NOMO-1 treated with DMSO at 0.1 percent for 48 hours (cell line): ENCODE measurements around the gene SCAMP2.
A peak's percentile ranks its signal among the peaks of the same experiment; 100 is the strongest.

Experiments used
- DNase-seq: peaks from one replicate; lab custom pipeline; 2025; ENCODE audit not compliant: unreplicated experiment; lab: John Stamatoyannopoulos, UW

Gene SCAMP2

DNA sequence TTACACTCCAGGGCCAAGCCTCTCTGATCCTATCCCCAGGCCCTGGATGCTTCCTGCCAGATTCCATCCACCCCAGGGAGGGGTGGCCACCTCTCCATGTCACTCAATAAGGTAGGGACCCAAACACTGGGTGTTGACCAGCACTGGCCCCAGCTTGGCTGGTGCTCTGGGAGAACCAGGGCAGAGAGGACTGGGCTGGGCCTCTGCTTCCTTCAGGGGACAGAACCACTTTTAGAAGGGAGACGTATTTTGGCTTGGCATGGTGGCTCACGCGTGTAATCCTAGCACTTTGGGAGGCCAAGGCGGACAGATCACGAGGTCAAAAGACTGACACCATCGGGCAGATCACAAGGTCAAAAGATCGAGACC is 51.4 kb downstream of the SCAMP2 start:
- DNase-seq = no peak

DNA sequence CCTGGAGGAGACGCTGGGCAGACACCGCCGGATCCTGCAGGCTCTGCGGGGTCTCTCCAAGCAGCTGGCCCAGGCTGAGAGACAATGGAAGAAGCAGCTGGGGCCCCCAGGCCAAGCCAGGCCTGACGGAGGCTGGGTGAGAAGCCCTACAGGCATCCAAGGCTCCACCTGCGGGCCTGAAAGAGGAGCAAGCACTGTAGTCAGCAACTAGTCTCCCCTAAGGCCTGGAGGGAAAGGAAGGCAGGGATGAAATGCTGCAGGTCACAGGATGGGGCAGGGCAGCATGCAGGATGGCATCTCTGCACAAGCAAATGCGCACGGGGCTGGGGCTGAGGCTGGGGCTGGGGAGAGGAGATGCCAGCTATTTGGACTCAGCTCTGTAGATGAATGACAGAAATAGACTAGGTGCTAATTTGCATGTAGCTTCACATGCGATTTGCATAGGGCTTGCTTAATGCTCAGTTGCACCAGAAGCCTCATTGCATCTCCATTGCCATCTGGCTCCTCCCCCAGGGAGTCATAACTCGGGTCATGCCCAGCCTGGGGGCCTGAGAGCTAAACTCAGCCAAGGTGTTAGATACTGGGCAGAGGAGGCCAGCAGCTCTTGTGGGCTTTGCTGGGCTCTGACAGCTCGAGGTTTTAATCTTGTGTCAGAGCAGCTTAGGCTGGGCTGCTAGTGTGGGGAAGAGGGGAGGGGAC is 51.9 kb downstream of the SCAMP2 start:
- DNase-seq = peak; percentile 26

DNA sequence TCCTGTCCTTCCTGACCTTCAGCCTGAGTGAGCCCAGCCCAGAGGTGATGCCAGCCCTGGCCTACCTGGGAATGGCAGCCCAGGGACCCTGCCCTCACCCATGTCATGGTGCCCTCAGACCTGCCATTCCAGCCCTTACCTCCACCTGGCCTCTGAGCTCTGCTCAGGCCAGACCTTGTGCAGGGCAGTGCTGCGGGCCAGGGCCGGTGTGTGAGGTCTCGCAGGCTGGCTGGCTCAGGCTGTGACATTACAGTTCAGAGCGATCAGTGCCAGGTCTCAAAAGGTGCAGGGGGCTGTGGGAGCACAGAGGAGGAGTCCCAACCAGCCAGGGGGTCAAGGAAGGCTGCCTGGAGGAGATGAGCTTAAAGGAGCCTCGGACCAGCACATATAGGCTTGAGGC is 53.1 kb downstream of the SCAMP2 start:
- no peak for DNase-seq

DNA sequence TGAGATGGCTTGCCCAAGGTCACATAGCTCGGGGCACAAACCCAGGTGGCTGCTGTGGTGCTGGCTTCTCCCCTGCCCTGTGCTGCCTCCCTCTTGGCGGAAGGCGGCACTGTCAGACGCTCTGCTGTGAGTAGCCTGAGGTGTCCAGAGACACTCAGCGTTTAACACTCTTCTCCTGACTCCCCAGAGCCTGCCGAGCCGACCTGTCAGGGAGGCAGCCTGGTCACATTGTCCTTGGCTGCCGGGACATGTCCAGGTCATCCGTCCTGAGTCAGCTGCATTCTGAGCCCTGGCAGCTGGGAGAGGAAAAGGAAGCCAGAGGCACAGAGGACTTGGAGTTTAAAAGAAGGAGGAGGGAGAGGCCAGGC is 55.8 kb downstream of the SCAMP2 start:
- DNase-seq = no peak

DNA sequence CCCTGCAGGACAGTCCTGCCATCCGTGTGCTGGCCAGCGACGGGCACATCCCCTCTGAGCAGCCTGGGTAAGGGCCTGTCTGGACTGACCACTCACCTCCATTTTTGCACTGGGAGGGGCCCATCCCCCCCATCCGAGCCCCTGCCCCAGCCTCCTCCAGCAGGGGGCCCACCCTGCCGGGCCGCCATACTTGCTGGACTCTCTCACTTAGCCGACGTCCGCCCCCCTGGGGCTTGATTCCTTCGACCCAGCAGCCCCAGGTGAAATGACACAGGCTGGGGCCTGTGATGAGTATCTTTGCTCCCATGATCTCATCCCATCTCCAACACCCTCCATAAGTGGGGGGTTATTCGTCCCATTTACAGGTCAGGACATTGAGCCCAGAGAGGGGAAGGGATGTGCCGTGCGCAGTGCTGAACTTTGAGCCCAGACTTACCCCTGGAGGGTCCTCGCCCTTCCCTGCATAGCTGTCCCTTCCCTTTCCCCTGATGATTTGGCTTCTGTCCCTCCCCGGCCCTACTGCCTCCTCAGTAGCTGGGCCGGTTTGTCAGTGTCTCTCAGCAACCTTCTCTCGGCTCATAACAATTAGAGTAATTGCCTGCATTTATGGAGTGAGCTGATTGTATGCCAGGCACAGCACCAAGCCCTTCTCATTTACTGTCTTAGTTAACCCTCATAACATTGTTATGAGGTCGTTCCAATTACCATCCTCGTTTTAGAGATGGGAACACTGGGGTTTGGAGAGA is 56.4 kb downstream of the SCAMP2 start:
- DNase-seq = no peak

DNA sequence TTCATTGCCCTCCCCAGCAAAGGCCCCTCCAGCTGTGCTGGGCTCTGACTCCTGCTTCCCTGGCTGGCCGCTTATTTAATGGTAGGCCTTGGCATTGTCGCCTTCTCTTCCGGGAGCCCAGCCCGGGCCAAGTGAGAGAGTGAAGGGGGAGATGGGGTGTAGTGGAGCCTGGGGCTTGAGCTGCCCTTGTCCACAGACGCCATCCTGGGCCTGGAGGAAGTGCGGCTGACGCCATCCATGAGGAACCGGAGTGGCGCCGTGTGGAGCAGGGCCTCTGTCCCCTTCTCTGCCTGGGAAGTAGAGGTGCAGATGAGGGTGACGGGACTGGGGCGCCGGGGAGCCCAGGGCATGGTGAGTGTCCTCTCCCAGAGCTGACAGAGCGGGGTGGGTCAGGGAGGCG is 57.2 kb downstream of the SCAMP2 start:
- DNase-seq = no peak

DNA sequence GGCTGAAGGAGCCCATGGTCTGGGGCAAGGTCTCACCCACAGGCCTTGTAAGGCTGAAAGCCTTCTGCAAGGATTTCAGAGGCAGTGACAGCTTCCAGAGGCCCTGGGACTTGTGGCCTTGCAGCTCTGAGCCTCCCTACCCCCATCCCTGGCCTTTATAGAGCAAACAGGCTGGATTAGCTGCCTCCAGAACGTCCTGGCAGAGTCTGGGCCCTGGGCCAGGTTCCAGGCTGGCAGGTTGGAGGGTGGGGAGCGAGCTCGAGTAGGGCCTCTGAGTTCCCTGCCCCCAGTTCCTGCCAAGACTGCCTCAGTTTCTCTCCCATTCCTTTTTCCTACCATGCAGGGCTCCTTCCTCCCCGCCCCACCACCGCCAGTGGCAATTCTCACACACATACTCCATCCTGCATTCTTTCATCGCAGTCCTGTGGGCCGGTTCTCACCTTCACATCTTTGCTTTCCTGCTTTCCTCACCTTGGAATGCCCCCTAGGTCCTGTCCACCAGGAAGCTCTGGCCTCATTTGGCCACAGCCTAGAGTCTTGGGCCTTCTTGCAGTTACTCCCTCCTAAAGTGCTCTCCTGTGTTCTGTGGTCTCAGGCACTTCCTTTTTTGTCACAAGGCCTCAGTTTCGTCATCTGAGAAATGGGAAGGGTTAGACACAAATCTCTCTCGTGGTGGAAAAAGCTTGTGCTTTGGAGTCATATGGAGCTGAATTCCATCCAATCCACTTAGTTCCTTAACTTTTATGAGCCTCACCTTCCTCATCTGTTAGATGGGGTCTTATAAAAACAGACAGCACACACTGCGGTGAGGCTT is 57.8 kb downstream of the SCAMP2 start:
- DNase-seq = no peak

DNA sequence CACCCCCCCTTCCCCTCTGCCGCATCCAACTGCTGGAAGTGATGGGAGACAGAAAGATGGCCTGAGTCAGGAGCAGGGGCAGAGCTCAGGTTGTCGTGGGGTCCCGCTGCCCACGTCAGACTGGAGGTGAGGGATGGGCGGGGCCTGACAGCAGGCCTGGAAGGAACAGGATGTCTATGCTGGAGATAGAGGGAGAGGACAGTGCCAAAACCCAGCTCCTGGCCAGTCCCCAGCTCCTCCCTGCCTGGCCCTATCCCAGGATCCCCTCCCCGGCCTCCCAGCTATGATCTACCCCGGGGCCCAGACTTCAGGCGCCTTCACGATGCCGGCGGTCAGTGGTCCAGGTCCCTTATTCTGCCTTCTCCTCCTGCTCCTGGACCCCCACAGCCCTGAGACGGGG is 60.6 kb downstream of the SCAMP2 start, which contains the start of gene LMAN1L:
Gene LMAN1L, plus strand, starts transcription at position 303 of the 400 bp plus-strand sequence. Its CDS starts 20 bp downstream, at position 323.
- no peak for DNase-seq

DNA sequence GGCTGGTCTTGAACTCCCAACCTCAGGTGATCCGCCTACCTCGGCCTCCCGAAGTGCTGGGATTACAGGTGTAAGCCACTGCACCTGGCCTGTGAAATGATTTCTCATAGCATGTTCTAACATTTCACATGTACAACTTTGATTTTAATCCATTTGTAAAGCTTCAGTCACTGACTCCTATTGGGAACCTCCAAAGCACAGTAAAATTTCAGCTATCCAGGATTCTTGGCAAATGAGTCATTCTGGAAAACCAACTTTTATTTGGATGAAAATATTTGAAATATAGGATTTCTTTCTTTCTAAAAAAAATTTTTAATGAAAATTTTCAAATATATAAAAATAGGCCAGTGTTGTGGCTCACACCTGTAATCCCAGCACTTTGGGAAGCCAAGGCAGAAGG is 63.2 kb downstream of the SCAMP2 start:
- DNase-seq = no peak

DNA sequence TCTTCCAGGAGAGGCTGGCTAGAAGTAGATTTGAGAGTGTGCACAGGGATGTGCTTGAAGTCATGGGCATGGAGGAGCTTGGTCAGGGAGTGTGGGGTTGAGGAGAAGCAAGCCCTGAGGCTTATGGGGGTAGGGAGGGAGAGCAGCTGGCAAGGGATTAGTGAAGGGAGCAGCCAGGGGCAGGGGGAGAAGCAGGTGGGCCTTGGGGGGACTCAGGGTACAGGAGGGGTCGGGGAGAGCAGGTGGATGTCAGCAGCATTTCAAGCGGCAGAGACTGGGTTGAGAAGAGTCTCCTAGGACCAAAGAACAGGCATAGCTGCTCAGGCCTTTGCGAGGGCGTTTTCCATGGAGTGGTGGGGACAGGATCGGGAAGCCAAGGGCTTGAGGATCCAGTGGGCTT is 63.9 kb downstream of the SCAMP2 start:
- DNase-seq = no peak

DNA sequence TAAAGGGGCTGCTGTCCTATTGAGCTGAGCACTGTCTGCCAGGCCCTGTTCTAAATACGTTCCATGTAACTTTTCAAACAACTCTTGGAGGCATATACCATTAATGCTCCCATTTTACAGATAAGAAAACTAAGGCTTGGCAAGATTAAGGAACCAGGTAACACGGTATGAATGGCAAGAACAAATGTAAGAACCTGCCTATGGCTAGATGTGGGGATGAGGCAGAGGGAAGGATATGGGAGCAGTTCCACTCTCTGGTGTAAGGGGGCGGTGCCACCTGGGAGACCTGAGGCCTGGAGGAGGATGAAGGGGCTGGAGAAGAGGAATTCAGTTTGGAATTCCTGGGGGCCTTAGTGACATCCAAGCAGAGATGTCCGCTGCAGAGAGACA is 64.3 kb downstream of the SCAMP2 start:
- DNase-seq = no peak

DNA sequence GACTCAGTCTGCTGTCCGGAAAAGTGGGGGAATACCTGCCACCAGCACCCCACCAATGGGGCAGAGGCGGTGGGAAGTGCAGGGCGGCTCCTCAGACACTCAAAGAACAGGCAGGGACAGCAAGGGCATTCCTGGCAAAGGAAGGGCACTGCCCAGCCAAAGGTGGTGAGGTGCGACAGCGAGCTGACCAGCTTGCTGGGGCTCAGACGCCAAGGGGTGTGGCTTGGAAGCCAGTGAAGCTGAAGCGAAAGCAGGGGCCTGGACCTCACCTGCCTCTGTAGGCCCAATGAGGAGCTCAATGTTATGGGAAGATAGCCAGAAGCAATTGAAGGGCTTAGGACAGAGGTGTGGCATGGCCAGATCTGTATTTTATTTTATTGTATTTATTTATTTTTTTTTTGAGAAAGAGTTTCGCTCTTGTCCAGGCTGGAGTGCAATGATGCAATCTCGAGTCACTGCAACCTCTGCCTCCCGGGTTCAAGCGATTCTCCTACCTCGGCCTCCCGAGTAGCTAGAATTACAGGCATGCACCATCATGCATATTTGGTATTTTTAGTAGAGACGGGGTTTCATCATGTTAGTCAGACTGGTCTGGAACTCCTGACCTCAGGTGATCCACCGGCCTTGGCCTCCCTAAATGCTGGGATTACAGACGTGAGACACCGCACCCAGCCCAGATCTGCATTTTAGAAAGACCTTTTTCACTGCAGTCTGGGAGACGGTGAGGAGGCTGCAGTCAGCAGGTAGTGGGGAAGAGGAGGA is 64.9 kb downstream of the SCAMP2 start:
- no peak for DNase-seq

DNA sequence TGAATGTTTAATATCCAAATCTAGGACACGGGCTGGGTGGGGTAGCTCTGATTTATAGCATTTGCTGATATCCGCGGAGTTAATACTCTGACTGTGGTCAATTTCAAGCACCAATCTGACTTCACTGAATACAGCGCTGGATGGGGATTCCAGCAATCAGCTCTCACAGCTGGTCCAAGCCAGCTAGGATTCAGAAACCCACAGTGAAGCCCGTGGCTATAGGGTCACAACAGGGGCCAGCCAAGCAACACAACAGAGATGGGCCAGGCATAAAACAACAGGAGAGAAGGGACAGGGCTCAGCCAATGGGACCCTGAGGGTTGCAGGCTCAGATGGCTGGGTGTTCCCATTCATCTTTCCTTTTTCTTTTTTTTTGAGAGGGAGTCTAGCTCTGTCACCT is 65.9 kb downstream of the SCAMP2 start:
- no peak for DNase-seq

DNA sequence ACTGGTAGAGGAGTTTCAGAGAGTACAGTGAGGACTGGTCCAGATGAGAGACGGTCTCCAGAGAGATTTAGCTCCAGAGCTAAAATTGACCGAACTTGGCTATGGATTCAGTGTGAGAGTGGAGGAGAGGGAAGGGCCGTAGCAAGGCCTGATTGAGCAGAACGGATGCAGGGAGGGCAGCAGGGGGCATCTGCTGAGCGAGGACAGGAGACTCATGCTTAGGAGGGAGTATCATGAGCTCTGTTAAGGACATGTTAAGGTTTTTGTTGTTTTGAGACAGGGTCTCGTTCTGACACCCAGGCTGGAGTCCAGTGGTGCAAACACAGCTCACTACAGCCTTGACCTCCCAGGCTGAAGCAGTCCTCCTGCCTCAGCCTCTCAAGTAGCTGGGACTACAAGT is 68.2 kb downstream of the SCAMP2 start:
- DNase-seq = no peak

DNA sequence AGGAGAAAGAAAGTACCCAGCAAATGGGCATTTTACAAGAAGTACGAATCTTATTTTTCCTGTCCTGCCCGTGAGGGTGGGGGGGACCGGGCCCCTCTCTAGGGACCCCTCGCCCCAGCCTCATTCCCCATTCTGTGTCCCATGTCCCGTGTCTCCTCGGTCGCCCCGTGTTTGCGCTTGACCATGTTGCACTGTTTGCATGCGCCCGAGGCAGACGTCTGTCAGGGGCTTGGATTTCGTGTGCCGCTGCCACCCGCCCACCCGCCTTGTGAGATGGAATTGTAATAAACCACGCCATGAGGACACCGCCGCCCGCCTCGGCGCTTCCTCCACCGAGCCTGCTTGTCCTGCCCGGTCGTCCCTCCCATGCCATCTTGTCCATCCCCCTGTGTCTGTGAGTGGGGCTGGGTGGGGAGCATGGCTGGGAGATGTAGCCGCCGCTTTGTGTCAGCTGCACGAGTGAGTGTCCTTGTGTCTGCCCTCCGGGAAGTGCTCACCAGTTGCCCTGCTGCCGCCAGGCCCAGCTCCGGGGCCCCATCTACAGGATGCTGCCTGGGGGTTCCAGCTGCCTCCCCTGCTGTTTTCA is 70.2 kb downstream of the SCAMP2 start:
- no peak for DNase-seq

DNA sequence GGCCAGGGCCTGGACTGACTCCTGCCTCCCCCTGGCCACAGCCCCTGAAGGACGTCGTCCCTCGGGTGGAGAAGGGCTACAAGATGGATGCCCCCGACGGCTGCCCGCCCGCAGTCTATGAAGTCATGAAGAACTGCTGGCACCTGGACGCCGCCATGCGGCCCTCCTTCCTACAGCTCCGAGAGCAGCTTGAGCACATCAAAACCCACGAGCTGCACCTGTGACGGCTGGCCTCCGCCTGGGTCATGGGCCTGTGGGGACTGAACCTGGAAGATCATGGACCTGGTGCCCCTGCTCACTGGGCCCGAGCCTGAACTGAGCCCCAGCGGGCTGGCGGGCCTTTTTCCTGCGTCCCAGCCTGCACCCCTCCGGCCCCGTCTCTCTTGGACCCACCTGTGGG is 70.9 kb downstream of the SCAMP2 start:
- DNase-seq = no peak

DNA sequence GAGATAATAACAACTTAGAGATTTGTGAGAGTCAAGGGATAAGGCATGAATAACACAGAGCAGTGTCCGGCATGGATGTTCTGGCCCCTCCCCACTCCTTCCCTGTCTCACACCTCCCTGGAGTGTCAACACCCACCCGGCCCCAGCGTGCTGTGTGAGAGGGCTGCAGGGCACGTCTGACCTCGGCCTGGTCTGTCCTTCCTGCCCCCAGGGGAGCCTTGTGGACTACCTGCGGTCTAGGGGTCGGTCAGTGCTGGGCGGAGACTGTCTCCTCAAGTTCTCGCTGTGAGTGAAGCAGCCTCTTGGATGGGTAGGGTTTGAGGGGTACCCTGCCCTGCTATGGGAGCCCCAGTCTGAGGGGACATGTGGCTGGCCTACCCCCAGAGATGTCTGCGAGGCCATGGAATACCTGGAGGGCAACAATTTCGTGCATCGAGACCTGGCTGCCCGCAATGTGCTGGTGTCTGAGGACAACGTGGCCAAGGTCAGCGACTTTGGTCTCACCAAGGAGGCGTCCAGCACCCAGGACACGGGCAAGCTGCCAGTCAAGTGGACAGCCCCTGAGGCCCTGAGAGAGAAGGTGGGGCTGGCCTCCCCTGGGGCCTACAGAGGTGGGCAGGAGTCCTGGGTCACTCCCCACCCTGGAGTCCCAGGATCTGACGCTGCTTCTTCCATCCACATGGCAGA is 71.7 kb downstream of the SCAMP2 start:
- DNase-seq = no peak

DNA sequence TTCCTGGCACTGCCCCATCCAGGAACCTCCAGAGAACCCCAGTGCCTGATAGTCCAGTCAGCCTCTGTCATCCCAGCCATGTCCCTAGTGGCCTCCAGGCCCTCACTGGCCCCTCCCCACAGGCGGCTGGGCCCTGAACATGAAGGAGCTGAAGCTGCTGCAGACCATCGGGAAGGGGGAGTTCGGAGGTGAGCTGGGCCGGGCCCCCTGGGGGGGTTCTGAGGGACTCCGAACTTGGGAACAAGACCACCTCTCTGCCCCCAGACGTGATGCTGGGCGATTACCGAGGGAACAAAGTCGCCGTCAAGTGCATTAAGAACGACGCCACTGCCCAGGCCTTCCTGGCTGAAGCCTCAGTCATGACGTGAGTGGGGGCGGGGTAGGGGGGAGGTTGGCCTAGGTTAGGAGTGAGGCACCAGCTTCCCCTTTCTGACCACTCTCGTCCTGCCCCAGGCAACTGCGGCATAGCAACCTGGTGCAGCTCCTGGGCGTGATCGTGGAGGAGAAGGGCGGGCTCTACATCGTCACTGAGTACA is 72.5 kb downstream of the SCAMP2 start:
- peak; percentile 69 for DNase-seq

DNA sequence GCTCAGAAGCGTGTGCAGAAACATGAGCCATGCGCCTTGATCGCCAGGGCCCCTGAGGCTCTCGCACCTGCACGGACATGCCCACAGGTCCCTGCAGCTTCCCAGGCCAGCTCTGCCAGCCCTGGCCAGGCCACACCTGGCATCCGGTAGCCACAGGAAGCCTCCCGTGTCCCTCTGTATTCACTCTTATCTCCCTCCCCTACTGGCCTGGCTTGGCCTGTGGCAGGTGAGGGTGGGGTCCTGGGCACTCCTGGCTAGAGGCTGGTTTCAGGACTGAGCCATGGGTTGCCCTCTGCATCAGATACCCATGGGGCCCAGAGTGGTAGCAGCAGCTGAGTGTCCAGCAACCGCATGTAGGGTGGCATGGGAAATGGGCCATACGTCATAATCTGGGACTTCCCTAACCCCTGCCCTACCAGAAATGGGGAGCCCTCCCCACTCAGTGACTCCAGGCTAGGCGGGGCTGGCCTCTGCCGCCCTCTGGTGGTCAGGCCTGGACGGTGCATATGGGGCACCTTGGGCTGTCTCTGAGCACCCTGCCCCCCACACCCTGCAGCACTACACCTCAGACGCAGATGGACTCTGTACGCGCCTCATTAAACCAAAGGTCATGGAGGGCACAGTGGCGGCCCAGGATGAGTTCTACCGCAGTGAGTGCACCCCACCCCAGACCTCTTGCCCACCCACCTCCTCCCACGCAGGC is 73.2 kb downstream of the SCAMP2 start:
- peak; percentile 86 for DNase-seq
